COLO668 (cell line): ENCODE measurements around the gene GRIA4.

Experiments used
- DNase-seq: peaks from one replicate; lab custom pipeline; 2025; ENCODE audit not compliant: unreplicated experiment; lab: John Stamatoyannopoulos, UW

Gene GRIA4

GRCh38 chr11:105911454-105911853 is 301.6 kb downstream of the GRIA4 start:
- DNase-seq = no peak

GRCh38 chr11:105912666-105913065 is 302.8 kb downstream of the GRIA4 start:
- no peak for DNase-seq

- DNase-seq = no peak
Measured at GRCh38 chr11:105915021-105915420, 305.1 kb downstream of the GRIA4 start.

- no peak for DNase-seq
Measured at GRCh38 chr11:105918039-105918438, 308.2 kb downstream of the GRIA4 start.

- no peak for DNase-seq
Measured at GRCh38 chr11:105918600-105918999, 308.7 kb downstream of the GRIA4 start.

GRCh38 chr11:105923252-105923651 is 313.4 kb downstream of the GRIA4 start:
- DNase-seq = no peak

GRCh38 chr11:105923807-105924206 is 313.9 kb downstream of the GRIA4 start:
- no peak for DNase-seq

- DNase-seq = no peak
Measured at GRCh38 chr11:105929084-105929955, 319.4 kb downstream of the GRIA4 start.

GRCh38 chr11:105933695-105934094 is 323.8 kb downstream of the GRIA4 start:
- DNase-seq = no peak

GRCh38 chr11:105935791-105936190 is 325.9 kb downstream of the GRIA4 start:
- DNase-seq = no peak

GRCh38 chr11:105937331-105937730 is 327.5 kb downstream of the GRIA4 start:
- DNase-seq = no peak

GRCh38 chr11:105937738-105938137 is 327.9 kb downstream of the GRIA4 start:
- DNase-seq = no peak

- no peak for DNase-seq
Measured at GRCh38 chr11:105942921-105943320, 333.0 kb downstream of the GRIA4 start.

GRCh38 chr11:105948918-105949590 is 339.2 kb downstream of the GRIA4 start:
- no peak for DNase-seq

- no peak for DNase-seq
Measured at GRCh38 chr11:105953886-105954285, 344.0 kb downstream of the GRIA4 start.

GRCh38 chr11:105960252-105961245 is 350.7 kb downstream of the GRIA4 start:
- DNase-seq = peak; percentile 32

- no peak for DNase-seq
Measured at GRCh38 chr11:105968021-105968697, 358.3 kb downstream of the GRIA4 start.

- no peak for DNase-seq
Measured at GRCh38 chr11:105969756-105970155, 359.9 kb downstream of the GRIA4 start.

GRCh38 chr11:105975128-105975527 is 365.3 kb downstream of the GRIA4 start:
- no peak for DNase-seq

- no peak for DNase-seq
Measured at GRCh38 chr11:105979997-105980703, 370.3 kb downstream of the GRIA4 start.
